GM12892 (cell line): Measurements from ENCODE around the gene RALGDS.

ENCODE experiments used
- POLR2A ChIP-seq: IDR thresholded peaks from 2 replicates; pipeline ENCODE4 v1.6.1; 2011; ENCODE audit warnings: low read depth, low read length, control low read depth
- TAF1 ChIP-seq: IDR thresholded peaks from 2 replicates; pipeline ENCODE4 v1.6.1; 2011; ENCODE audit warnings: low read depth, mild to moderate bottlenecking, control low read depth, low read length, borderline replicate concordance

DNA sequence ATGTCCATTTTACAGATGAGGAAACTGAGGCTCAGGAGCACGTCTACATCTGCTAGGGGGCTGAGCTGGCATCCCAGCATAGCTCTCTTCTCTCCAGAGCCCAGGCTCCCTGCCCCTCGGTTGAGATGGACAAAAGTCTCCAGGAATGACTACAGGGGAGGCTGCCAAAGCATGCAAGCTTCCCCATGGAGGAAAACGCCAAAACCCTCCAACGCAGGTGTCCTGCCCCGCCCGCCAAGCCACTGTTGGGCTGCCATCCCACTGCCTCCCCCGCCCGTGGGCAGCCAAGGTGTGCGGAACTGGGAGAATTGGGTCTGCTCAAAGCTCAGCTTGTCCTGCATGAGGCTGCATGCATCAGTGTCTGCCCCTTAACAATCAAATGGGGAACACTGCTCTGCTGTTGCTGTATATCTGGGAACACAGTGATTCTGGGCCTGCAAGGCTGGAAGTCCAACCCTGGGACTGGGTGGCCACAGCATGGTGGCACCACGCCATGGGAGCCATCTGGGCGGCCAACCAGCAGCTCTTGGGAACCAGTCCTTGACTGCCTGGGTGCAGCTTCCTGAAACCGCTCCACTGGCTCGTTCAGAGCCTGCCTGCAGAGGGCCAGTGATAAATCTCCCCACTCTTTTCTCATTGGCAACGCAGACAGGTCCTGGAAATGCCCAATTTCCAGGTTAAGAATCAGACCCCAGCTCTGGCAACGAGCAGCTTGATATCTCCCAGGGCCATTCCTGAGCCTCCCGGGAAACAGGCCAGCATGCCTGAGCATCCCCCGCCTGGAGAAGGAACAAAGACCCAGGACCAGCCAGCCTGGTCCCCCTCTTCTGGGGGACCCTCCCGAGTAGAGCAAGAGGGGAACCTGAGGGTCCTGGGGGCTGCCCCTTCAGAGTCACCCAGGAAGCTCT is 3.5 kb downstream of the RALGDS start:
- TF ChIP-seq TAF1 (no peak), POLR2A (no peak)
